Smooth muscle cell (in vitro differentiated cells): ENCODE data around the gene SUOX. TPM values are rescaled to one million over a fixed set of nuclear protein-coding genes. Genes with fewer than 3 reads are reported as not detected.

ENCODE experiments used
- DNase-seq: peaks from one replicate; lab custom pipeline; 2025; ENCODE audit not compliant: unreplicated experiment; lab: John Stamatoyannopoulos, UW
- H2AFZ ChIP-seq: fragments of 200-600 bp; sonication (generic); 2 replicates; pipeline ENCODE4 v1.6.0; 2016; ENCODE audit warnings: antibody characterized with exemption, low read depth, mild to moderate bottlenecking
- H3F3A ChIP-seq: fragments of 200-600 bp; sonication (generic); 2 replicates; pipeline ENCODE4 v1.6.0; 2017; ENCODE audit warnings: antibody characterized with exemption, low read depth
- H3K27ac ChIP-seq: fragments of 200-600 bp; sonication (generic); 2 replicates; pipeline ENCODE4 v1.5.1; 2016; ENCODE audit warnings: low read depth, mild to moderate bottlenecking
- H3K27me3 ChIP-seq: fragments of 200-600 bp; sonication (generic); 2 replicates; pipeline ENCODE4 v1.6.1; 2016; ENCODE audit warnings: low read depth, mild to moderate bottlenecking
- H3K36me3 ChIP-seq: fragments of 200-600 bp; sonication (generic); 2 replicates; pipeline ENCODE4 v1.5.1; 2016; ENCODE audit warnings: low read depth
- H3K4me1 ChIP-seq: fragments of 200-600 bp; sonication (generic); 2 replicates; pipeline ENCODE4 v1.5.1; 2016; ENCODE audit warnings: low read depth
- H3K4me2 ChIP-seq: fragments of 200-600 bp; sonication (generic); 2 replicates; pipeline ENCODE4 v1.6.0; 2016; ENCODE audit warnings: mild to moderate bottlenecking
- H3K4me3 ChIP-seq: fragments of 200-600 bp; sonication (generic); 2 replicates; pipeline ENCODE4 v1.5.1; 2016; ENCODE audit warnings: mild to moderate bottlenecking
- H3K79me2 ChIP-seq: fragments of 200-600 bp; sonication (generic); 2 replicates; pipeline ENCODE4 v1.6.0; 2016; ENCODE audit warnings: low read depth, mild to moderate bottlenecking
- H3K9ac ChIP-seq: fragments of 200-600 bp; sonication (generic); 2 replicates; pipeline ENCODE4 v1.6.0; 2016; ENCODE audit warnings: low read depth
- H3K9me3 ChIP-seq: fragments of 200-600 bp; sonication (generic); replicated peaks from 2 replicates; pipeline ENCODE4 v1.5.1; 2016; ENCODE audit warnings: low read depth
- H4K20me1 ChIP-seq: fragments of 200-600 bp; sonication (generic); 2 replicates; pipeline ENCODE4 v1.6.0; 2016; ENCODE audit warnings: low read depth
- WGBS: methylation state at CpG from one replicate; pipeline ENCODE4 v1.1.7; 2016; ENCODE audit warnings: low lambda C conversion rate; 5-methylcytosine and 5-hydroxymethylcytosine counted together
- polyA plus RNA-seq: library from polyadenylated mRNA; unstranded; fragments of >200 nt; fragmentation: Nextera tagmentation; extraction: Ambion mirVana; gene quantifications from 2 replicates; pipeline ENCODE4 v1.2.1, GENCODE V29; 2016
- total RNA-seq: library from RNA; depleted of rRNA; stranded (reverse); fragments of >200 nt; gene quantifications from 2 replicates; pipeline ENCODE4 v1.2.3, GENCODE V29; 2014
- TF ChIP-seq, protein P1 (sequence below): fragments of 200-600 bp; sonication (generic); IDR thresholded peaks from 2 replicates; pipeline ENCODE4 v1.5.1; 2017; ENCODE audit warnings: borderline replicate concordance, mild to moderate bottlenecking, antibody characterized with exemption; ENCODE audit not compliant: insufficient read depth, poor library complexity, severe bottlenecking

The SUOX gene
- total and polyA plus RNA-seq, 2 experiments from 2014 or later: 12.8 to 19.1 TPM

GRCh38 chr12:55973599-55974307 is 23.3 kb upstream of the SUOX start, which contains the start of gene RAB5B:
TSS of gene RAB5B (plus strand) at chr12:55974078. CDS start at chr12:55986961, 12,883 bp downstream.
- H3K27me3 ChIP-seq: no peaks in the 10 kb centered on the region
- no peaks in the 10 kb centered on the region for H3K36me3 ChIP-seq
- H3F3A ChIP-seq: peaks cover 8% of the 10 kb centered on the region
- H3K79me2 ChIP-seq: peaks cover 51% of the 10 kb centered on the region
- under 1% methylated on average over 39 of the region's 39 CpGs for WGBS
- H3K9ac ChIP-seq: peak within 1 kb of the TSS; percentile 93
- DNase-seq: peak; percentile 97
- H3K27ac ChIP-seq: peak within 1 kb of the TSS; percentile 93
- TF ChIP-seq, protein P1, sequence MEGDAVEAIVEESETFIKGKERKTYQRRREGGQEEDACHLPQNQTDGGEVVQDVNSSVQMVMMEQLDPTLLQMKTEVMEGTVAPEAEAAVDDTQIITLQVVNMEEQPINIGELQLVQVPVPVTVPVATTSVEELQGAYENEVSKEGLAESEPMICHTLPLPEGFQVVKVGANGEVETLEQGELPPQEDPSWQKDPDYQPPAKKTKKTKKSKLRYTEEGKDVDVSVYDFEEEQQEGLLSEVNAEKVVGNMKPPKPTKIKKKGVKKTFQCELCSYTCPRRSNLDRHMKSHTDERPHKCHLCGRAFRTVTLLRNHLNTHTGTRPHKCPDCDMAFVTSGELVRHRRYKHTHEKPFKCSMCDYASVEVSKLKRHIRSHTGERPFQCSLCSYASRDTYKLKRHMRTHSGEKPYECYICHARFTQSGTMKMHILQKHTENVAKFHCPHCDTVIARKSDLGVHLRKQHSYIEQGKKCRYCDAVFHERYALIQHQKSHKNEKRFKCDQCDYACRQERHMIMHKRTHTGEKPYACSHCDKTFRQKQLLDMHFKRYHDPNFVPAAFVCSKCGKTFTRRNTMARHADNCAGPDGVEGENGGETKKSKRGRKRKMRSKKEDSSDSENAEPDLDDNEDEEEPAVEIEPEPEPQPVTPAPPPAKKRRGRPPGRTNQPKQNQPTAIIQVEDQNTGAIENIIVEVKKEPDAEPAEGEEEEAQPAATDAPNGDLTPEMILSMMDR: no peak
- H3K4me1 ChIP-seq: peaks cover 9% of the 10 kb centered on the region
- H3K4me2 ChIP-seq: peak within 1 kb of the TSS; percentile 95
- H3K4me3 ChIP-seq: peak within 1 kb of the TSS; percentile 82
- H3K9me3 ChIP-seq: no peaks in the 10 kb centered on the region
- peak within 1 kb of the TSS; percentile 75 for H2AFZ ChIP-seq
- peaks cover 28% of the 10 kb centered on the region for H4K20me1 ChIP-seq

DNA sequence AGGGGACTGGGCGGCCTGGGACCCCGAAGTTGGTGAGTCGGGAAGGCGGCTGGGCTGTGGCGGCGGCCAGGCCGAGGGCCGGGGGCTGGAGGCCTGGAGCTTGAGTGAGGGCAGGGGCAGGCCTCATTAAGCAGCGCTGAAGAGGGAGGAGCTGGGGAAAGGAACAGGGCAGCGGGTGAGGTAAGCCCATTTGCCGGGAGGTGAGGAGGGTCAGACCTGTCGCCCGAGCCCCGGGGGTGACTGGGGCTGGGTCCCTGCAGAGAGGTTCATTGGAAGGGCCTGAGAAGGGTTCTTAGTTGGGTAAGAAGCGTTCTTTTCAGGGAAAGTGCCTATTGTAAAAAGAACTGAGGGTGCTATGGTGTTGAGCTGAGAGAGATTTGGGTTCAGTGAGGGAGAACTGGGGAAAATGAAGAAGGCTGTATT is 22.8 kb upstream of the SUOX start:
- H3K4me2 ChIP-seq: peak overlapping the region; percentile 95
- no peaks in the 10 kb centered on the region for H3K36me3 ChIP-seq
- peaks cover 54% of the 10 kb centered on the region for H3K79me2 ChIP-seq
- peaks cover 8% of the 10 kb centered on the region for H3F3A ChIP-seq
- peak overlapping the region; percentile 87 for H3K27ac ChIP-seq
- no peak for DNase-seq
- peaks cover 9% of the 10 kb centered on the region for H3K4me1 ChIP-seq
- H2AFZ ChIP-seq: peak overlapping the region; percentile 30
- no peaks in the 10 kb centered on the region for H3K27me3 ChIP-seq
- H3K9ac ChIP-seq: peak overlapping the region; percentile 93
- H4K20me1 ChIP-seq: peaks cover 34% of the 10 kb centered on the region
- no peaks in the 10 kb centered on the region for H3K9me3 ChIP-seq
- H3K4me3 ChIP-seq: peak overlapping the region; percentile 82
- WGBS: 2% methylated on average over 15 of the region's 15 CpGs
- TF ChIP-seq, protein P1: no peak

- Histone ChIP-seq H3F3A (peaks cover 4% of the 10 kb centered on the region), H2AFZ (no peak overlapping the region), H3K4me3 (no peak overlapping the region), H3K79me2 (peaks cover 93% of the 10 kb centered on the region), H3K9ac (no peak overlapping the region), H3K36me3 (no peaks in the 10 kb centered on the region), H3K9me3 (no peaks in the 10 kb centered on the region), H3K4me2 (no peak overlapping the region), H3K27me3 (no peaks in the 10 kb centered on the region), H3K27ac (no peak overlapping the region), H4K20me1 (peaks cover 65% of the 10 kb centered on the region), H3K4me1 (peaks cover 9% of the 10 kb centered on the region)
- no peak for DNase-seq
- WGBS: 94% methylated on average over 7 of the region's 7 CpGs
- TF ChIP-seq, protein P1: no peak
Observed at GRCh38 chr12:55978393-55978792, 18.7 kb upstream of the SUOX start.
